Activated CD4-positive, alpha-beta T cell treated with anti-CD3 and anti-CD28 coated beads, Interleukin-2, amount 50 U/mL, for 48 hours (primary cell): ENCODE measurements around the gene DIP2A.
"Not testable (repeated sequence)": the region's sequence is repeated elsewhere in the genome, so short reads cannot be mapped to it uniquely, and the experiment has no call there.

Experiments
- DNase-seq, 2 experiments: peaks; one replicate each; pipeline ENCODE4 v3.0.0-alpha.2; 2020

The DIP2A gene

GRCh38 chr21:46426313-46427046, 32.2 kb upstream of the DIP2A start:
- DNase-seq = no peak

- DNase-seq = no peak
These were observed 31.2 kb upstream of the DIP2A start for GRCh38 chr21:46427516-46427915.

GRCh38 chr21:46428286-46428685, 30.4 kb upstream of the DIP2A start:
- DNase-seq = no peak

- no peak for DNase-seq
These were observed 29.5 kb upstream of the DIP2A start for GRCh38 chr21:46428987-46429710.

- DNase-seq = no peak
These were observed 28.7 kb upstream of the DIP2A start for GRCh38 chr21:46429754-46430681.

GRCh38 chr21:46431448-46431847, 27.2 kb upstream of the DIP2A start:
- no peak for DNase-seq

GRCh38 chr21:46431884-46432488, 26.7 kb upstream of the DIP2A start:
- no peak for DNase-seq

GRCh38 chr21:46433116-46433515, 25.6 kb upstream of the DIP2A start:
- DNase-seq = not testable (repeated sequence)

GRCh38 chr21:46434322-46434958, 24.3 kb upstream of the DIP2A start:
- no peak for DNase-seq

- DNase-seq = no peak
These were observed 22.9 kb upstream of the DIP2A start for GRCh38 chr21:46435786-46436227.

GRCh38 chr21:46436621-46437020, 22.1 kb upstream of the DIP2A start:
- no peak for DNase-seq

- DNase-seq = no peak
These were observed 21.6 kb upstream of the DIP2A start for GRCh38 chr21:46437096-46437498.

- no peak for DNase-seq
These were observed 21.2 kb upstream of the DIP2A start for GRCh38 chr21:46437511-46437910.

GRCh38 chr21:46438241-46438640, 20.4 kb upstream of the DIP2A start:
- no peak for DNase-seq

GRCh38 chr21:46439906-46440305, 18.8 kb upstream of the DIP2A start:
- no peak for DNase-seq

- DNase-seq = no peak
These were observed 17.4 kb upstream of the DIP2A start for GRCh38 chr21:46441331-46441730.

GRCh38 chr21:46441961-46442498, 16.7 kb upstream of the DIP2A start:
- no peak for DNase-seq

- no peak for DNase-seq
These were observed 15.8 kb upstream of the DIP2A start for GRCh38 chr21:46442938-46443337.

GRCh38 chr21:46443910-46444309, 14.8 kb upstream of the DIP2A start:
- no peak for DNase-seq

GRCh38 chr21:46448108-46448507, 10.6 kb upstream of the DIP2A start:
- DNase-seq = no peak

- DNase-seq = not testable (repeated sequence)
These were observed 9.8 kb upstream of the DIP2A start for GRCh38 chr21:46448855-46449254.

GRCh38 chr21:46452710-46453109, 6.0 kb upstream of the DIP2A start:
- DNase-seq = no peak
